ELF-1 (cell line): ENCODE results near the gene CUTA.

Source experiments
- DNase-seq: peaks from one replicate; pipeline ENCODE4 v3.0.0-alpha.2; 2016; ENCODE audit warnings: low read depth, low spot score

The CUTA gene

DNA sequence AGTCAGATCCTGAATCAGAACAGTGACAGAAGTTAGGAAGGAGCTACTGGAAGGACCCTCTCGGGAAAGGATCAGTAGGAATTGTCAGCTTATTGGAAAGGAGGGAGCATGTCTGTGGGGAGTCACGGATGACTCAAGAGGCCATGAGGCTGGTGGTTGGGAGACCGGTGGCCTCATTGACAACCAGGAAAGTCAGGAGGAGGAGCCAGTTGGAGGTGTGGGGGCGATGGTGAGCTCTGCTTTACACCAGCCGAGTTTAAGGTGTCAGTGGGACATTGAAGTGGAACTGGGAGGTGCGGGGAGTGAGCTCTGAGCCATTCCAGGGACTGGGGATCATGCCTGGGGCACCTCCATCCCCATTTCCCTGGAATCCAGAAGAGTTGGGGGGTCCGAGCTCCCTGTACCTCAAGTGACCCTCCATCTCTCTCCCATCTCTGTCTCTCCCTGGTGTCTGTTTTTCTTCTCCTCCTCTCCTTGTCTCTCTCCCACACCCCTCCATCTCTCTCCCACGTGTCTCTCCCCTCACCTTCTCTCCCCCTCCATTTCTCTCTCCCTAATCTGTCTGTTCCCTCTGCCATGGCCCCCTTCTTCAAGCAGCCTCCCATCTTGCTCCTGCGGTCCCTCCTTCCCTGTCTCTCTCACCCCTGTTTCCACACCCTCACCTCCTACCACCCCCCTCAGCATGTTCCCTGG, 22.2 kb upstream of the CUTA start:
- no peak for DNase-seq

DNA sequence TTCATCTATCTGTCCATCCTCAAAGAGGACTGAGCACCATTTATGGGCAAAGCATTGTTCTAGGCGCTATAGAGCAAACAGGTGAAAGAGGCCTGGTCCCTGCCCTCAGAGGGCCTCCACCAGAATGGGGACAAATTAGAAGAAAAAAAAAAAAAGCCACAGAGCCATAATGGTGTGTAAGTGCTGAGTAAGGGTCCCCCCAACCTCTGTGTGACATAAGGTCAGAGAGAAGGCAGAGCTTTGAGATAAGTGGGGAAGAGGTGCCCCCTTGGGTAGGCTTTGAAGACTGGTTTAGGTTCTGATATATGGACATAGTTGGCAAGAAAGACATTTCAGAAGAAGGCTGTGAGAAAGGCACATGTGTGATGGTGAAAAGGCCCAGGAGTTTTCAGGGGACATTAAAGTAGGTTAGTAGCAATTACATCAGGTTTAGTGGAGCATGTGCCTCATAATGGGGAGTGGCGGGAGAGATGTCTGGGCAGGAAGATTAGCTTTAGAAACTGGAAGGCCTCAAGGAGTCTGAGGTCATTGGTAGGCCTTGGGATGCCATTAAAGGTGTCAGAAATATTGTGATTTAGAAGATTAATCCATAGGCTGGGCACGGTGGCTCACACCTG, 21.2 kb upstream of the CUTA start:
- DNase-seq = no peak

DNA sequence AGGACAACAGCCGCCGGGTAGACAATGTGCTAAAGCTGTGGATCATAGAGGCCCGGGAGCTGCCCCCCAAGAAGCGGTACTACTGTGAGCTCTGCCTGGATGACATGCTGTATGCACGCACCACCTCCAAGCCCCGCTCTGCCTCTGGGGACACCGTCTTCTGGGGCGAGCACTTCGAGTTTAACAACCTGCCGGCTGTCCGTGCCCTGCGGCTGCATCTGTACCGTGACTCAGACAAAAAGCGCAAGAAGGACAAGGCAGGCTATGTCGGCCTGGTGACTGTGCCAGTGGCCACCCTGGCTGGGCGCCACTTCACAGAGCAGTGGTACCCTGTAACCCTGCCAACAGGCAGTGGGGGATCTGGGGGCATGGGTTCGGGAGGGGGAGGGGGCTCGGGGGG, 19.8 kb upstream of the CUTA start:
- DNase-seq = no peak

DNA sequence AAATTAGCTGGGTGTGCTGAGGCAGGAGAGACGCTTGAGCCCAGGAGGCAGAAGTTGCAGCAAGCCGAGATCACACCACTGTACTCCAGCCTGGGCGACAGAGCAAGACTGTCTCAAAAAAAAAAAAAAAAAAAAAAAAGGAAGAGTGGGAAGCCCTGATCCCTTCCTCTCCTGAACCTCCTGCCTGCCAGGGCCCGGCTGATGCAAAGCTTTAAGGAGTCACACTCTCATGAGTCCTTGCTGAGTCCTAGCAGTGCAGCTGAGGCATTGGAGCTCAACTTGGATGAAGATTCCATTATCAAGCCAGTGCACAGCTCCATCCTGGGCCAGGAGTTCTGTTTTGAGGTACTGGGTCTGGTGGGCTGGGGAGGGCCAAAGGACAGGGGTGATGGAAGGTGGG, 17.1 kb upstream of the CUTA start:
- no peak for DNase-seq

DNA sequence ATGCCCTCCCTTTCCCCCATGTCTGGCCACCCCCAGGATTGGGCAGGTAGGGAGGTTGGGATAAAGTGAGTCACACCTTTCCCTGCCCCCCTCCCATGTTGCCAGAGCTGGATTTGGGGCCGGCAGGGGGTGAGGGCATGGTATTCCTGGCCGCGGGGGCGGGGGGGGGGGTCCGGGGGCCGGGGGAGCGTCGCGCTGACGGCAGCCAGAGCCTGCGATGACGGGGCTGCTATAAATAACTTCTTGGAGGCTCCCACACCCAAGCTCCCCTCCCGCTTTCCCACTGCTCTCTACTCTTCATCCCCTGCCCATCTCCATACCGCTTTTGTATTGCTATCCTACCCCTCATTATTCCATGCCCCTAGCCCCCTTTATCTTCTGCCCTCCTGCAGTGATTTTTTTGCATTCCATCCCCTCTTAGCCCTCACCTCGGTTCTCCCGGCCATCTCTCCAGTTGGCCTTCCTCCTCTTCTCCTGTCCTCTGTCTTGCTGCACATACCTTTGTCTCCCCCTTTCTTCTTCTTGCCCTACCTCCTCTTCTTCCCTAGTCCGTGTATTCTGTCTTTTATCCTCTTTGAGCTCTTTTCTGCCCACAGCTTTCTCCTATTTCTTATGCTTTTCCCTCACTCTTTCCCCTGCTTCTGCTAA, 15.8 kb upstream of the CUTA start:
- DNase-seq = peak; percentile 27

DNA sequence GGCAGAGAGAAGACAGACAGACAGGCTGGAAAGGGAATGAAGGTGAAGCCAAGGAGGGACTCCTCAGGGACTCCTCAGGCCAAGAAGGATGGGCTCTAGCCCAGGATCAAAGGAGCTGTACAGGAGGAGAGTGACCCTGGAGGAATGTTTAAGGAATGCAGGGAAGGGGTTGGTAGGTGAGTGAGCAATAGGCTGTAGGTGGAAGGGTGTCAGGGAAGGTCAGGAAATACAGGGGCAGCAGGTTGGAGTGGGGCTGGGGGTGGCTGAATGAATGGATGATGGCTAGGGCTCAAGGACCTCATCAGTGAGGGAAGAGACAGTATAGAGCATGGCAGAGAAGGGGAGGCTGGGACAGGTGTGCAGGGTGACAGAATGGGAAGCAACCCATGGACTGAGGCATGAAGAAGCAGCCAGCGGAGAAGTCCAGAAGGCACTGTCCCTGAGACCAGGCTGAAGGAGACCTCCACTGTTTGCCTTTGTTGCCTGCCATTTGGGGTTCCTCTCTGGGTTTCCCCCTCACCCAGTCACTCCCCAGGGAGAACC, 15.2 kb upstream of the CUTA start:
- DNase-seq = peak; percentile 77

DNA sequence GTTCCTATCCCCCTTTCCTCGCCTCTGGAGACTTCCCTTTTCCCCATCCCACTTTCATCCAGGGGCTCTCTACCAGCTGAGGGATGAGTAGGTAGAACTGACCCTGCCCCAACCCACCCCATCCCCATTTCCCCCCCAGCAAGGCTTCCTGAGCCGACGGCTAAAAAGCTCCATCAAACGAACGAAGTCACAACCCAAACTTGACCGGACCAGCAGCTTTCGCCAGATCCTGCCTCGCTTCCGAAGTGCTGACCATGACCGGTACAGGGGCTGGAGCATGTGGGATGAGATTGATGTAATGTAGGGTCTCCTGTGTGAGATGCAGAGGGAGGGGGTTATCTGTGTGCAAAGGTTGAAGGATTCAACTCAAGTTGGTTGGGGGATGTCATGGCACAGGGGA, 14.6 kb upstream of the CUTA start:
- no peak for DNase-seq

DNA sequence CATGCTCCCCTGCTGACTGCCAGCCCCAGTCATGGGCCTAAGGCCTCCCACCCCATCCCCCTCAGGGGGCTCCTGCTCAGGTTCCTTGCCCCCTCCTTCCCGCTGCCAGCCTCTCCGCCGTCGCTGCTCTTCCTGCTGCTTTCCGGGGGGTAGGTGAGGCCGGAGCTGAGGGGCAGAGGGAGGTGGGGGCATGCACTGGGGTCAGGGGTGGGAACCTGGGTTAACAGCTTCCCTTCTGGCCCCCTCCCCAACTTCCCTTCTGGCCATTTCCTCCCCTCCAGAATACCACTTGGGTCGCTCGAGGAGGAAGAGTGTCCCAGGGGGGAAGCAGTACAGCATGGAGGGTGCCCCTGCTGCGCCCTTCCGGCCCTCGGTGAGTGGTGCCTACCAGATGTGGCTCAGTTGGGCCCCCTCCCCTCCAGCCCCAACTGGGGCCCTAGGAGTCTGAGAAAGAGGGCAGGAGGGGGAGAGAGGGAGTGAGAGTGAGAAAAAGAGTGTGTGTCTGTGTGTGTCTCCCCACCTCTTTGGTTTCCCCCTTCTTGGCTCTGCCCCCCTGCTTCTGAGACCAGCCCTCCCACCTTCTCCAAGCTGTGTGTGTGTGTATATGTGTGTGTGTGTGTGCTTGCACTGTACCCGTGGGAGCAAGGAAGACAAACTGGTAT, 14.1 kb upstream of the CUTA start:
- no peak for DNase-seq

DNA sequence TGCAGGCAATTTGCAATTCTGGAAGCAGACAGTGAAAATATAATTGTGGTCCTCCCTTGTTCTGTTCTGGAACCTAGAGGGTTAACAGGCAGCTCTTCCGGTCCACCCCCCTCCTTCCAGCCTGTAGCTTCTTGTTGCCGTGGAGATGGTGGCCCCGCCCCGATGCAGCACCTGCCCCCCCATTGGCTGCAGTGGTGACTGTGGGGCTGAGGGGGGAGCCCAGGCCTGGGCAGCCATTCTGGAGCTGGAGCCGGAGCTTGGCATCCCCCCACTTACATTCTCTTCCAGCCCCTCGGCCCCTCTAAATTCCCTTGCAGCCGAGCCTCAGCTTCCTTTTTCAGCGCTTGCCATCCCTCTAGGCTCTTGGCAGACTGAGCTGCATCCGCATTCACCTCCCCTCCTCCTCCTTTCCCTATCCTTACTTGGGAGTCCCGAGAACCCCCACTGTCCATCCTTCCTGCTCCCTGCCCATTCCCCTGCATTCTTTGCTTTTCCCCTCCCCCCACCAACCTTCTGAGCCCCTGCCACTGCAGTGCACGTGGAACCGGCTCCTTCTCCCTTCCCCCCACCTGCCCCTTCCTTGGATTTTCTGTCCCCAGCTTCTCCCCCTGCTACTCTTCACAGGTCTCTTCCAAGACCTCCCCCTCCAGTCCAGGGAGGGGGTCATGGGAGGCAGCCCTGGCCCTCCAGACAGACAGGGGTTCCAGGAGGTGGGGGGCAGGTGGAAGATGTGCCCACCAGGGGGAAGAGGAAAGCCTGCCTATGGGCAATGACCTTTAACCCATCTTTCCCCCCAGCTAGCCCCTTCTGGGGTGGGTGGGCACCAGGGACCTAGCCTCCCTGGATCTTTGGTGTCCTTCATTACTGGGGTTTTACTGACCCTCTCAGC, 13.3 kb upstream of the CUTA start:
- peak; percentile 84 for DNase-seq

DNA sequence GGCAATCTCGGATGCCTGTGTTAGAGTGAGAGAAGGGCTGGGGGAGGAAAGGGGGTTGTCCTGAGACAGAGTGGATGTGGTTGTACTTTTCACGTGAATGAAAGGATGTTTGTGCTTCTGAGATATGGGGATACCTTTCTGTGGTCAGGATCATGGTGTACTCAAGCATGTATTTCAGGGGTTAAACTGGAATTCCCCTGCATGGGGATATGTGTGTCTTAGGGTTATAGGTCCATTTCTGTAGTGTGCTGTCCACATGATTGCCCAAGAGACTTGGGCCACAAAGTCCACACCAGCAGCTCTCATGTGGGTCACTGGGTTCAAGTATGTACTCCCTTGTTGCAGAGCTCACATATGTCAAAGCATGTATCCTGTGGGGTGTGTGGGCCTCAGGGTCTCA, 12.4 kb upstream of the CUTA start:
- DNase-seq = no peak

DNA sequence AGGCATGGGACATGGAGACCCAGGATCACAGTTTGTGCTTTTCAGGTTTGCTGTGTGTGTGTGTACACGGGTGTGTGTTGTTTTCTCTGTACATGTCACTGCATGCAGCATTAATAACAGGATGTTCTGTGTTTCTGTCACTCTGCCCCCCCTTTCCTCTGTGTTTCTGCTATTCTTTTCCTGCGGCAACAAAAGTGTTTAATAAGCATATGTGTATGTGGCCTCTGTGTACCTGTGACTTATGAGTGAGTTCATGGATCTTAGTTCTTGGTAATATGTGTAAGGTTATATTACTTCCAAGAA, 11.8 kb upstream of the CUTA start:
- DNase-seq = no peak

DNA sequence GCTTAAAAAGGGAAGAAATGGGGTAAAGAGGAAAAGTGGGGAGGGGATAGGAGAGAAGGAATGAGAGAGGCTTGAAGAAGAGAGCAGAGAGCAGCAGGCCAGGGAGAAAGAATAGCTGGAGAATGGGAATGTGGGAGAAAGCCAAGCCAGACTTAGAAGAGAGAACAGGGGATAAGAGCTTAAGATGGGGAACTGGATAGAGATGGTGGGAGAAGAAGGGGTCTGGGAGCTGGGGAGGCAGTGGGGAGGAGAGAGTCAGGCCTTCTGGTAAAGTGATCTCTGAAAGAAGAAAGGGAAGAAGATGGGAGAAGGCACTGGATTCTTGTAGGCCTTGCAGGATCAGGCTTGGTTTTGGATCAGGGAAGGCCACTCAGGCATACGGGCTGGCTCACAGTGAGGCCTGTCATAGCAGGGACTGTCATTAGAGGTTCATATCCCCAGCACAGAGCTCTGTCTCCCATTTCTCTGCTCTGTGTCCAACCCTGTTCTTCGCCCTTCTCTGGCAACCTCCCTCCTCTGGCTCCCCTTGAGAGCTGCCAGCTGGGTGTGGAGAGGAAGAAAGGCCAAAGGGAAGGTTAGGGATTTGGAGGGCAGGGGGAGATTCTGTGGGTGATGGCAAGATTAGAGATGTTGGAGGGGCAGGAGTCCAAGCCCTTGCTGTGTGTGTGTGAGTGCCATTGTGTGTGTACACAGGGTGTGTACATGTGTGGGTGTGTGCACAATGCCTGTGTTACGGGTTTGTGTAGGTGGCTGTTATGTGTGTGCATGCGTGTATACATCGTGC, 11.3 kb upstream of the CUTA start:
- DNase-seq = no peak

DNA sequence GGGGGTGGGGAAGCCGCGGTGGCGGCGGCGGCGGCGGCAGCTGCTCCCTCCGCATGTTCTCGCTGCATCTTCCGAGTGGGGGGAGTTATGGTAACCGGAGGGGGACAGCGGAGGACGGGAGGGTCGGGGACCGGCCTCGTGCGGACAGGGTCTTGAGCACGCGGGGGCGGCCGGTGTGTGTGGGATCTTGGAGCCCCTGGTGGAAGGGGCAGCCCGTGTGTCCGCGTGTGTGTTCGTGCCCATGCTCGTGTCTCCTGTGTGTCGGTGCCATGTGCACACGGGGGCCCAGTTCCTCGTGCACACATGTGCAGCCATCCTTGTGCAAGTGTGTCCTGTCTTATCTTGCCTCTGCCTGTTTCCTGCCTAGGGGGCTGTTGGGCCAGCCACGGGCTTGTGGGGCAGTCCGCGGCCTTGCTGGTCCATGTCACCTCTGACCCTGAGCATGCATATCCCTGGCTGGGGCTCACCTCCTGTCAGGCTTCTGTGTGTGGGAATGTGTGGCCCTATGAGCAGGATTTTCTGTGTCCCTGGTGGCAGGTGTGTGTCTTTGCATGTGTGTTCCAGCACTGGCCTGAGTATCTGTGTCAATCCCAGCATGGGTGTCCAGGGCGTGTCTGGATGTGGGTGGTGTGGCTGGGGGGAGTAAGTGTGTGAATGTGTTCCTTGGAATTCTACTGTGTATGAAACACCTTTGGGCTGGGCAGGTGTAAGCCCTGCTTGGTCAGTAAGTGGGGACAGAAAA, 10.5 kb upstream of the CUTA start:
- DNase-seq = peak; percentile 58

DNA sequence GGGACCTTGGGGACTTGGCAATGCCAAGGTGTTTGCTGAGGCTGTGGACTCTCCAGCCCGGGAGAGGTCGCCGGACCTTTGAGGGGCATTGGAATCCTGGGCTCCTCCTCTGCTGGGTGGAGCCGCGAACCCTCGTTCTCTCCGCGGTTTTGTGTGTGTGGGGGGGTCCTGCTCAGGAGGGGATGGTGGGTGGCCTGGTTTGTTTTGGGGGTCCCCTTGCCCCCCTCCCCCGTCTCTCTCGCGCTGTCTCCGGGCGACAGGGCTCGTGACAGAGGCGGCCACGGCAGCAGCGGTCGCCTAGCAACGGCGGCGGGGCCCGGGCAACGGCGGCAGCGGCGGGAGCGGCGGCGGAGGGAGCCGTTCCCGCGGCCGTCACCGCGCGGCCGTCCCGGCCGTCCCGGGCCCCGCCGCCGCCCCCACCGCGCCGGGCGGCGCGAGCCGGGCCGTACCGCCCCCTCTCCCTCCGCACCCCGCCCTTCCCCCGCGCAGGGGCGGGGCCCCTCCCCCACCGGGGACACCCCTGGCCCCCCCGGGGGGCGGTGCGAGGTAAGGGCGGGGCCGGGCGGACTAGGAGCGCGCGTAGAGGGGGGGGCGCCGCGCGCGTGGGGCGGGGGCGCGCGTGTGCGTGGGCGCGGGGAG, 9.8 kb upstream of the CUTA start:
- peak; percentile 24 for DNase-seq

DNA sequence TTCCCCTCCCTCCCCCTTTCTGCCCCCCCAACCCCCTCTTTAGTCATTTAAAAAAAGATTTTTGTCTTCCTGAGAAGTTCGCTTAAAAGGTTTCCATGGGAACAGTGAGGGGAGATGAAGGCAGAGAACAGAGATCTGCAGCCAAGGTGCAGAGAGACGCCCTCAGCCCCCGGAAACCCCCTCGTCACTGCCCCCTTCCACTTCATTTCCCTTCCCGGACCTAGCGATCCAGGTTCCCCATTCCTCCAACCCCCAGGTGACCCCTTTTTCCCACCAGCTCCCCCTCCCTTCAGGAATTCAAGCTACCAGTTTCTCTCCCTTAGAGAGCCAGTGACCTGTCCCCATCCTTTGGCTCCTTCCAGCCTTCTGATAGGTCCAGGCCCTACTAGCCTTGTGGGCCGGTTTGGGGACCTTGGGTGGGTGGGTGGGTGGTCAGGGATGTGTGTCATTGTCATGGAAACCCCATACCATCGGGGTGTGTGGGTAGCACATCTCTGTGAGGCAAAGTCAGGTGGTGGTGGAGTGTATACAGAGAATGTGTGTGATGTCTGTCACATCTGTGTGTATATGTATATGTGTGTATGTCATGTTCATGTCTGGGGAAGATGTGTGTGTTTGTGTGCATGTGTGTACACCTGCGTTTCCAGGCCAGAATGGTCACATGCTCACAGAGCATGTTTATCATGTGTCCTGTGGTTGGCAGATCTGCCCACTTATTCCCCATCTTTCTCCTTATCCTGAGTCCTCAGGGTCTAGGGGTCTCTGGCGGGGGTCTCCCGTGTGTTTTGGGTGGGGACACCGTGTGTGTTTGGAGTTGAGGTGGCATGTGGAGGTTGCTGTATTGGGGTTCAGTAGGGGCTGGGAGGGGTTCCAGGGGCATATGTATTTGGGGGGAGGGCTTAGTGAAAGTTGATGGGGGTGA, 8.9 kb upstream of the CUTA start:
- DNase-seq = no peak

DNA sequence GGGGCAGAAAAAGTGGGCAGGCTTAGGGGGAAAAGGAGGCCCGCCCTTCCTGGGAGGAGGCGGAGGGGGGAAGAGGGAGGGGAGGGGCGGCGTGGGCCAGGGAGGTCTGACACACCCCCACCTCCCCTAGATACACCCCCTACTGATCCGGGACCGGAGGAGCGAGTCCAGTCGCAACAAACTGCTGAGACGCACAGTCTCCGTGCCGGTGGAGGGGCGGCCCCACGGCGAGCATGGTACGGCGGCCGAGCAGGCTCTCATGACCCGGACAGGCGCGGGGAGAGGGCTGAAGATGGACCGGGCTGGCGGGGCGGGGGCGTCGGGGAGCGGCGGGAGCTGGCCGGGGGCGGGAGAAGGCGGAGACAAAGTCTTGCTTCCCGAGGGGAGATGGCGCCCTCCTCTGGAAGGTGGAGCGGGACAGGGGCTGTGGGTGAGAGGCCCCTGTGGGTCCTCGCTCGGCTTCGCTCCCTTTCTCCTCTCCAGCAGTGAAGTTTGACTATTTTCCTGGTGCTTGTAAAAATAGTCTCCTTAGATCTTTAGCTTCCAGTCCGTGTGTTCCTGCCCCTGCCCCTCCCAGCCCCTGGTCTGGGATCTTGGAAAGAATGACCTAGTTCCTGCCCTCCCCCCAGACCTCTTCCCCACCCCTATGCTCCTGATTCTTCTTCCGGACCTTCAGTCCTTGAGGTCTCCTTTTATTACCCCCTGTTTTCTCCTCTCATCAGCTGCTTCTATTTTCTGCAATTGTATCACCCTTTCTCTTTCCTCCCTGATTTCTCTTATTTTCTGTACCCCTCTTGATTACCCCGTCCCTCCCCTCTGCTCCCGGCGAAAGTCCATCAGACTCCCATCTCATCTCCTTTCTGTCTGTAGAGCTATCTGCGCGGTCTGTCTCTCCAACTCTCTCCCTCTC, 8.0 kb upstream of the CUTA start:
- DNase-seq = peak; percentile 85
